BLaER1 (cell line): ENCODE measurements around the gene TNS3.
A peak's percentile ranks its signal among the peaks of the same experiment; 100 is the strongest.

Experiments
- H3K27ac ChIP-seq: shearing (Covaris generic); formaldehyde crosslinking; 2 replicates; pipeline ENCODE4 v1.8.1; 2022
- H3K27me3 ChIP-seq: shearing (Covaris generic); formaldehyde crosslinking; 2 replicates; pipeline ENCODE4 v1.8.1; 2022
- H3K36me3 ChIP-seq: shearing (Covaris generic); formaldehyde crosslinking; 2 replicates; pipeline ENCODE4 v1.8.1; 2022
- H3K4me1 ChIP-seq: shearing (Covaris generic); formaldehyde crosslinking; 2 replicates; pipeline ENCODE4 v1.8.1; 2022
- H3K4me2 ChIP-seq: shearing (Covaris generic); formaldehyde crosslinking; 2 replicates; pipeline ENCODE4 v1.8.1; 2022
- H3K4me3 ChIP-seq: shearing (Covaris generic); formaldehyde crosslinking; 2 replicates; pipeline ENCODE4 v1.8.1; 2022
- H3K9ac ChIP-seq: shearing (Covaris generic); formaldehyde crosslinking; 2 replicates; pipeline ENCODE4 v1.8.1; 2022
- H3K9me3 ChIP-seq: shearing (Covaris generic); formaldehyde crosslinking; 2 replicates; pipeline ENCODE4 v1.8.1; 2022
- H4K20me1 ChIP-seq: shearing (Covaris generic); formaldehyde crosslinking; 2 replicates; pipeline ENCODE4 v1.8.1; 2022
- Cebpa-rat ChIP-seq: shearing (Covaris generic); IDR thresholded peaks from 2 replicates; pipeline ENCODE4 v1.8.1; 2022

The TNS3 gene

GRCh38 chr7:47258798-47259197, 323.1 kb downstream of the TNS3 start:
- H3K9me3 ChIP-seq = no peaks in the 10 kb centered on the region
- H4K20me1 ChIP-seq = no peaks in the 10 kb centered on the region
- no peak overlapping the region for H3K27ac ChIP-seq
- no peaks in the 10 kb centered on the region for H3K27me3 ChIP-seq
- H3K4me1 ChIP-seq = peaks cover 28% of the 10 kb centered on the region
- H3K9ac ChIP-seq = no peak overlapping the region
- H3K36me3 ChIP-seq = no peaks in the 10 kb centered on the region
- H3K4me3 ChIP-seq = no peak overlapping the region
- TF ChIP-seq Cebpa-rat = no peak
- no peak overlapping the region for H3K4me2 ChIP-seq

DNA sequence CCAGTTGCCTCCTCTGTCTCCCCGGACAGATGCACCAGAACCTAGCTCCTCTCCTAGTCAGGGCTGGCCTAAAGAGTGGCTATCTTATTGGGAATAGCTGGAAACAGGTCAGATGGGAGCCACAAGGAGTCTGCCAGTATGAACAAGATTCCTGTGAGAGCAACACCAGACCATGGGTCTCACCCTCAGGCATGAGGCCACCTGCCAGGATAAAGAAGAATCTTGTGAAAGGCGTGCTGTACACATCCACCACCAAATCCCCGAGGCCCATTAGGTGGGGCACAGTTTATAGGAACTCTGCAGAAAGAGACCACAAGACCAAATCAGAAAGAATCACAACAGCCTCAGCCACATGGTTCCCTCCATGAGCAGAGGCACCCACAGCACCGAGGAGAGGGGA, 325.9 kb downstream of the TNS3 start:
- Histone ChIP-seq H3K27me3 (no peaks in the 10 kb centered on the region), H4K20me1 (no peaks in the 10 kb centered on the region), H3K4me3 (no peak overlapping the region), H3K36me3 (no peaks in the 10 kb centered on the region), H3K9me3 (peaks cover 10% of the 10 kb centered on the region), H3K9ac (no peak overlapping the region), H3K4me2 (peak overlapping the region; percentile 88), H3K4me1 (peaks cover 35% of the 10 kb centered on the region), H3K27ac (no peak overlapping the region)
- TF ChIP-seq Cebpa-rat = no peak

DNA sequence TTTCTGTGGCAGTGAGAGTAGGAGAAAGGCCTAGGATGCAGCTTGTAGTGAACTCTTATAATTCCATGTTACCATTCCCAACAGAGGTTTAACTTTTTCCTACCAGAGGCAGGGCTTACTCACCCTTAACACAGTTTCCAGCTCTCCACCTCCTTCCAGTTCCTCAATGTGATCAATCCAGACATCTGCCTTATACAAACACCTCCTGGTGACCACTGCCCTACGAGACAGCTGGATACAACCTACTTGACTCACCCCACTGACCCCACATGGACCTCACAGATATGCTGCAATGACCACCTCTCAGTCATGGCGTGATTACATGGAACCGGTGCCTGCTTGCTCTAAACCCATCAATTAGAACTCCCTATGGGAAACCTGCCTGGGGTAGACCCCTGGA, 326.5 kb downstream of the TNS3 start:
- Histone ChIP-seq H3K27me3 (no peaks in the 10 kb centered on the region), H3K36me3 (no peaks in the 10 kb centered on the region), H3K4me2 (peak overlapping the region; percentile 88), H4K20me1 (no peaks in the 10 kb centered on the region), H3K9ac (0 out of 2 replicates have a peak overlapping the region, but pooled peaks have one; percentile 75), H3K4me1 (peaks cover 35% of the 10 kb centered on the region), H3K27ac (peak overlapping the region; percentile 78; the same call in 1 of the 2 replicates), H3K9me3 (peaks cover 10% of the 10 kb centered on the region), H3K4me3 (no peak overlapping the region)
- TF ChIP-seq Cebpa-rat = no peak

DNA sequence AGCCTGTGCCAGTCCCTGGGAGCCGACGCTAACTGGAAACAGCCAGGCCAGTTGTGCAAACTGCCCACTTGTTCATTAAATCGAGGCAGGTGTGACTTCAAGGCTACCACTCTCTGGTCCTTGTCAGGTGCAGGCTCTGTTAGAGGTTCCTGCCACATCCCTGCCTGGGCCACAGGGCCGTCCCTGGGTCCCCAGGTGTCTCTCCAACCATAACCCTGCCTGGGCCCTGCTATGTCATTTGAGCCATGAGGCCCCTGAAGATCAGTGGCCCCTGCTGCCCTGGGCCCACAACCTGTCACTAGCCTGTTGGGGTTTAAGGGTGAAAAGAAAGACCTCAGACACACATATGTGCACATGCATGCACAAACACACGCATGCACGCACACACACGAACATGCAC, 326.9 kb downstream of the TNS3 start:
- Histone ChIP-seq H3K9ac (peak overlapping the region; percentile 75; the same call in 1 of the 2 replicates), H3K27me3 (no peaks in the 10 kb centered on the region), H3K4me3 (peak overlapping the region; percentile 69)

DNA sequence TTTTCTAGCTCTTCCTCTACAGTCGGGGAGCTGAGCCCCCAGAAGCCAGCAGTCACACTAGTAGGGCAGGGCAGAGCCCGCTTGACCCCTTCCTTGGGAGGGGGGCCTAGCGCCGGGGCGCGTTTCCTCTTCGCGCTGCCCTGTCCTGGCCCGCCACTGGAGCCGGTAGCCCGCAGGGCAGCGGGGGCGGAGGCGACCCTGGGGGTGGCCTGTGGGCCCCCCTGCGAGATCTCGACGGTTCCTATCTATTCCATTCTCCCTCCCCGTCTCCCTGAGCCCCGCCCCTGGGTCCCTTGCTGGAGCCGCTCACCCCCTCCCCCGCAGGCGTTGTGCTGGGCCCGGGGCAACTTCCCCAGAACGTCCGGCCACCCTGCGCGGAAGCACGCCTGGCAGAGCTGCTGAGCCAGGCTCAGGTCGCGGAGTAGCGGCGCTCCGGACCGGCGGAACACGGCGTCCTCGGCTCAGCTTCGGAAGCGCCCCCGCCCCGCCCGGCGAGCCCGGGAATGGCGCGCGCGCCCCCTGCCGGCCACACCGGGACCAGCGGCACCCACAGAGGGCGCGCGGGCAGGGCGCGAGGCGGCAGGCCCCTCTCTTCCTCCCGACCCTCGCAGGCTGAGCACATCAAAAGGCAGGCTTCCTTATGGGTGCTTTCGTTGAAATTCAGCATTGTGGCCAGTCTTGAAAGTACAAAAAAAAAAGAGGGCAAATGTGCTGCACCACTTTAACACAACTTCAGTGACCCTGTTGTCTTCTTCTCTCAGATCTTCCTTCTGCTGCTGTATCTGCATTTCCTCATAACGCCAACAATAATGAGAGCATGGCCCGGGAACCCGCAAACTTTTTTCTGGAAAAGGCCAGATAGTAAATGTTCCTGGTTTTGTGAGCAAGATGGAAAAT, 327.6 kb downstream of the TNS3 start:
- H3K27me3 ChIP-seq = no peaks in the 10 kb centered on the region
- no peaks in the 10 kb centered on the region for H3K36me3 ChIP-seq
- H4K20me1 ChIP-seq = no peaks in the 10 kb centered on the region
- H3K4me3 ChIP-seq = peak overlapping the region; percentile 69
- peak overlapping the region; percentile 88 for H3K4me2 ChIP-seq
- H3K9me3 ChIP-seq = peaks cover 10% of the 10 kb centered on the region
- peaks cover 35% of the 10 kb centered on the region for H3K4me1 ChIP-seq
- peak overlapping the region; percentile 78 for H3K27ac ChIP-seq
- TF ChIP-seq Cebpa-rat = no peak
- H3K9ac ChIP-seq = peak overlapping the region; percentile 75

More for the DNA sequence above, 326.9 kb downstream of the TNS3 start:
- H4K20me1 ChIP-seq = no peaks in the 10 kb centered on the region
- no peaks in the 10 kb centered on the region for H3K36me3 ChIP-seq
- peaks cover 35% of the 10 kb centered on the region for H3K4me1 ChIP-seq
- peak overlapping the region; percentile 88 for H3K4me2 ChIP-seq
- TF ChIP-seq Cebpa-rat = no peak
- H3K27ac ChIP-seq = peak overlapping the region; percentile 78
- peaks cover 10% of the 10 kb centered on the region for H3K9me3 ChIP-seq

GRCh38 chr7:47253650-47254080, 328.2 kb downstream of the TNS3 start:
- Histone ChIP-seq H3K27ac (peak overlapping the region; percentile 78), H3K9ac (peak overlapping the region; percentile 75)
- TF ChIP-seq Cebpa-rat = no peak

DNA sequence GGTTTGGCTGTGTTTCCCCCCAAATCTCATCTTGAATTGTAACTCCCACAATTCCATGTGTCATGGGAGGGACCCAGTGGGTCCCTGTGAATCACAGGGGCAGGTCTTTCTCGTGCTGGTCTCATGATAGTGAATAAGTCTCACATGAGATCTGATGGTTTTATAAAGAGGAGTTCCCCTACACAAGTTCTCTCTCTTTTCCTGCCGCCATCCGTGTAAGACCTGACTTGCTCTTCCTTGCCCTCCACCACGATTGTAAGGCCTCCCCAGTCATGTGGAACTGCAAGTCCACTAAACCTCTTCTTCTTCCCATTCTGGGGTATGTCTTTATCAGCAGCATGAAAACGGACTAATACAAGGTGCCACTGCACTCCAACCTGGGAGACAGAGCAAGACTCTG, 329.2 kb downstream of the TNS3 start:
- Histone ChIP-seq H3K27ac (no peak overlapping the region), H3K4me3 (no peak overlapping the region), H3K4me2 (no peak overlapping the region), H3K9me3 (peaks cover 10% of the 10 kb centered on the region), H3K27me3 (no peaks in the 10 kb centered on the region), H3K36me3 (no peaks in the 10 kb centered on the region), H4K20me1 (no peaks in the 10 kb centered on the region), H3K9ac (no peak overlapping the region), H3K4me1 (peaks cover 35% of the 10 kb centered on the region)
- TF ChIP-seq Cebpa-rat = no peak

More at GRCh38 chr7:47253650-47254080, 328.2 kb downstream of the TNS3 start:
- Histone ChIP-seq H3K4me3 (peak overlapping the region; percentile 69), H4K20me1 (no peaks in the 10 kb centered on the region), H3K4me2 (peak overlapping the region; percentile 88), H3K9me3 (peaks cover 10% of the 10 kb centered on the region), H3K27me3 (no peaks in the 10 kb centered on the region), H3K36me3 (no peaks in the 10 kb centered on the region), H3K4me1 (peaks cover 35% of the 10 kb centered on the region)

GRCh38 chr7:47249361-47249760, 332.6 kb downstream of the TNS3 start:
- Histone ChIP-seq H3K36me3 (no peaks in the 10 kb centered on the region), H3K4me2 (no peak overlapping the region), H3K9ac (no peak overlapping the region), H3K27ac (no peak overlapping the region), H4K20me1 (no peaks in the 10 kb centered on the region), H3K4me1 (peaks cover 15% of the 10 kb centered on the region), H3K4me3 (no peak overlapping the region), H3K9me3 (peaks cover 10% of the 10 kb centered on the region), H3K27me3 (no peaks in the 10 kb centered on the region)
- no peak for TF ChIP-seq Cebpa-rat

DNA sequence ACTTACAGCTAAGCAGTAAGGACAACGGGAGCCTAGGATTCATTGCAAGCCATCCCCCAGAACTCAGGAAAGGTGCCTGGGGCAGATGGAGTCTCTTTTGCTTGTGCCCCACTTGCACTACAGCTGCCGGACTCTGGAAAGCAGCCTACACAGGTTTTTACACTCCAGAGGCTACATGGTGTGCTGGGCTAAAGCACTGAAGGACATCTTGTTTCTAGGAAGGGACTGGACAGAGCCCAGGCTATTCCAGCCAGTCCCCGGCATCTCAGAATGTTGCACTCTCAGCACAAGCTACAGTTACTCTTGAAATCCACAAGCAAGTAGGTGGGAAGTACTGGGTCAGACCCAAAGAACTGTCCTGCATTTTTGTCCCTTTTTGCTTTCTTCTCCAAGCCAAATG, 333.1 kb downstream of the TNS3 start:
- Histone ChIP-seq H3K9ac (no peak overlapping the region), H4K20me1 (no peaks in the 10 kb centered on the region), H3K9me3 (peaks cover 10% of the 10 kb centered on the region), H3K4me2 (no peak overlapping the region), H3K4me1 (peaks cover 11% of the 10 kb centered on the region), H3K36me3 (no peaks in the 10 kb centered on the region), H3K4me3 (no peak overlapping the region), H3K27me3 (no peaks in the 10 kb centered on the region), H3K27ac (no peak overlapping the region)
- TF ChIP-seq Cebpa-rat = no peak

- no peak overlapping the region for H3K9ac ChIP-seq
- peaks cover 4% of the 10 kb centered on the region; the same call in 1 of the 2 replicates for H3K4me1 ChIP-seq
- H3K36me3 ChIP-seq = no peaks in the 10 kb centered on the region
- no peak overlapping the region for H3K4me2 ChIP-seq
- H4K20me1 ChIP-seq = no peaks in the 10 kb centered on the region
- H3K4me3 ChIP-seq = no peak overlapping the region
- TF ChIP-seq Cebpa-rat = no peak
- H3K27me3 ChIP-seq = no peaks in the 10 kb centered on the region
- no peak overlapping the region for H3K27ac ChIP-seq
- H3K9me3 ChIP-seq = peaks cover under 1% of the 10 kb centered on the region
These were observed 334.8 kb downstream of the TNS3 start for GRCh38 chr7:47247132-47247531.
